Measurements from ENCODE around the gene TM9SF2.

DNA sequence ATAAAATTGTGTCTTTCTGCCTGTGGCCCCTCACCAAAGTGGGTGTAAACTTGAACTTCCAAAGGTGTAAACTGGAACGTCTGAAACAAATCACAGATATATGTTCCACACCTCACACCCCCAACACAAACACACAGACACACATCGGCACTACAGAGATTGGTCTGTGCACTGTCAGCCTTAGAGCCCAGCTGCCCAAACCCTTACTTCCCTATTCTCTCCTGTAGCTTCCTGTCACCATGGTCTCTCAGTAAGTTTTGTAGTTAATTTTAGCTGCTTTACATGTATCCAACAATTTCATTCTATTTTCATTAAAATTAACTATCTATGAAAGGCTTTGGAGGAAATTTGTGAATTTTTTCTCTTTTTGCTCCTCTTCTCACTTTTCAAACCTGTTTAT is 5.4 kb downstream of the TM9SF2 start:
- TF ChIP-seq, protein P1, sequence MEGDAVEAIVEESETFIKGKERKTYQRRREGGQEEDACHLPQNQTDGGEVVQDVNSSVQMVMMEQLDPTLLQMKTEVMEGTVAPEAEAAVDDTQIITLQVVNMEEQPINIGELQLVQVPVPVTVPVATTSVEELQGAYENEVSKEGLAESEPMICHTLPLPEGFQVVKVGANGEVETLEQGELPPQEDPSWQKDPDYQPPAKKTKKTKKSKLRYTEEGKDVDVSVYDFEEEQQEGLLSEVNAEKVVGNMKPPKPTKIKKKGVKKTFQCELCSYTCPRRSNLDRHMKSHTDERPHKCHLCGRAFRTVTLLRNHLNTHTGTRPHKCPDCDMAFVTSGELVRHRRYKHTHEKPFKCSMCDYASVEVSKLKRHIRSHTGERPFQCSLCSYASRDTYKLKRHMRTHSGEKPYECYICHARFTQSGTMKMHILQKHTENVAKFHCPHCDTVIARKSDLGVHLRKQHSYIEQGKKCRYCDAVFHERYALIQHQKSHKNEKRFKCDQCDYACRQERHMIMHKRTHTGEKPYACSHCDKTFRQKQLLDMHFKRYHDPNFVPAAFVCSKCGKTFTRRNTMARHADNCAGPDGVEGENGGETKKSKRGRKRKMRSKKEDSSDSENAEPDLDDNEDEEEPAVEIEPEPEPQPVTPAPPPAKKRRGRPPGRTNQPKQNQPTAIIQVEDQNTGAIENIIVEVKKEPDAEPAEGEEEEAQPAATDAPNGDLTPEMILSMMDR (IDR thresholded peaks at IDR 0.05): no peak
- no peak for TF ChIP-seq POLR2A (IDR thresholded peaks at IDR 0.05)
